ENCODE results near the gene KLHL24. TPM values are rescaled to one million over a fixed set of nuclear protein-coding genes. Genes with fewer than 3 reads are reported as not detected.
"Not testable (repeated sequence)": the region's sequence is repeated elsewhere in the genome, so short reads cannot be mapped to it uniquely, and the experiment has no call there.

Gene KLHL24
- total RNA-seq, 1 donor from 2014 or later = 105 TPM

DNA sequence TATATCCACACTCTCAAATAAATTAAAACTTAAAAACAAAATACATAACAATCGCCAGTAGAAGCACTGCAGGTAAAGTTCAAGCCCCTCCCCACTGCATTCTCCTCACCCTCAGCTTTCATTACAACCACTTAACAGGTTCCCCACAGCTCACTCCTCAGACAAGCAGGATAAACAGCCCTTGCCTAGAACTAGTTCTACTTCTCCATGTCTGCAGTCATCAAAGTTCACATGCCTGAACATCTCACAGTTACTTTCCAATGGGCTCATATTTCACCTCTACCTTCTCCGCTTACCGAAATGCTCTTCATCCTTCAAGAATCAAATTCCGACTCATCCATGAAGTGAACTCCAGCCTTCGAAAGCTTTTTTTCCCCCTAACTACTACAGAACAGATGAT is 66.3 kb downstream of the KLHL24 start:
- H3K27me3 Mint-ChIP-seq (ENCODE audit: unreplicated experiment) = no peaks in the 10 kb centered on the region
- peaks cover 5% of the 10 kb centered on the region for H3K36me3 Mint-ChIP-seq (ENCODE audit: unreplicated experiment)
- no peak overlapping the region for H3K4me3 Mint-ChIP-seq (ENCODE audit: unreplicated experiment)
- H3K9me3 Mint-ChIP-seq (ENCODE audit: unreplicated experiment) = no peaks in the 10 kb centered on the region
- peaks cover 50% of the 10 kb centered on the region for H3K4me1 Mint-ChIP-seq (ENCODE audit: unreplicated experiment)
- H3K27ac Mint-ChIP-seq (ENCODE audit: unreplicated experiment) = peak overlapping the region; percentile 50
- DNase-seq (ENCODE audit: extremely low spot score, unreplicated experiment) = no peak
- TF ChIP-seq, protein P1, sequence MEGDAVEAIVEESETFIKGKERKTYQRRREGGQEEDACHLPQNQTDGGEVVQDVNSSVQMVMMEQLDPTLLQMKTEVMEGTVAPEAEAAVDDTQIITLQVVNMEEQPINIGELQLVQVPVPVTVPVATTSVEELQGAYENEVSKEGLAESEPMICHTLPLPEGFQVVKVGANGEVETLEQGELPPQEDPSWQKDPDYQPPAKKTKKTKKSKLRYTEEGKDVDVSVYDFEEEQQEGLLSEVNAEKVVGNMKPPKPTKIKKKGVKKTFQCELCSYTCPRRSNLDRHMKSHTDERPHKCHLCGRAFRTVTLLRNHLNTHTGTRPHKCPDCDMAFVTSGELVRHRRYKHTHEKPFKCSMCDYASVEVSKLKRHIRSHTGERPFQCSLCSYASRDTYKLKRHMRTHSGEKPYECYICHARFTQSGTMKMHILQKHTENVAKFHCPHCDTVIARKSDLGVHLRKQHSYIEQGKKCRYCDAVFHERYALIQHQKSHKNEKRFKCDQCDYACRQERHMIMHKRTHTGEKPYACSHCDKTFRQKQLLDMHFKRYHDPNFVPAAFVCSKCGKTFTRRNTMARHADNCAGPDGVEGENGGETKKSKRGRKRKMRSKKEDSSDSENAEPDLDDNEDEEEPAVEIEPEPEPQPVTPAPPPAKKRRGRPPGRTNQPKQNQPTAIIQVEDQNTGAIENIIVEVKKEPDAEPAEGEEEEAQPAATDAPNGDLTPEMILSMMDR (IDR thresholded peaks at IDR 0.05) = no peak

DNA sequence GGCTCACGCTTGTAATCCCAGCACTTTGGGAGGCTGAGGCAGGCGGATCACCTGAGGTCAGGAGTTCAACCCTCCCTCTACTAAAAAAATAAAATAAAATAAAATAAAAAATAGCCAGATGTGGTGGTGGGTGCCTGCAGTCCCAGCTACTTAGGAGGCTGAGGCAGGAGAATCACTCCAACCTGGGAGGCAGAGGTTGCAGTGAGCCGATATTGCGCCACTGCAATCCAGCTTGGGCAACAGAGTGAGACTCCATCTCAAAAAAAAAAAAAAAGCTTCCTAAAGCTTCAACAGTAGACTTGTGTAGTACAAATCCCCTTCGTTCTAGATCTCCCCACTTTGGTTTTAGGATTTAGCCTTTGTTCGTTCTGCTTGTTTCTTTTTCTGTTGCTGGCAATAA is 68.5 kb downstream of the KLHL24 start:
- peaks cover 51% of the 10 kb centered on the region for H3K4me1 Mint-ChIP-seq (ENCODE audit: unreplicated experiment)
- not testable (repeated sequence) for H3K9me3 Mint-ChIP-seq (ENCODE audit: unreplicated experiment); H3K36me3 Mint-ChIP-seq (ENCODE audit: unreplicated experiment)

DNA sequence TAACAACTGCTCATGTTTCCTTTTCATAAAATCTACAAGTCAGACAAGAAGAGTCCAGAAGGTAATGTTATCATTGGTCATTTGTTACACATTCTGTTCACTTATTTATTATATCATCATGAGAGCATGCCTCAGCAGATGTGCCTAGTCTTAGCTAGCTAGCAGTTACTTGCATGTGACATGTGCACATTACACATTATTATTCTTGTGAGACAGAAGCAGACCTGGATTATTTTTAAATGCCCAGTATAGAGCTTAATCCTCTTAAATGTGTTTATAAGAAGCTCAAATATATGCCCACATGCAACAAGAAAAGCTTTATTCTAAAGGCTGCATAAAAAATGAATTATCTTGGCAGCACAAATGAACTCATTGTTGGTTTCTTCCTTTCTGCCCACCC is 74.8 kb downstream of the KLHL24 start:
- Mint-ChIP-seq H3K36me3 (ENCODE audit: unreplicated experiment) (peaks cover 2% of the 10 kb centered on the region), H3K4me1 (ENCODE audit: unreplicated experiment) (peaks cover 17% of the 10 kb centered on the region), H3K4me3 (ENCODE audit: unreplicated experiment) (no peak overlapping the region), H3K27ac (ENCODE audit: unreplicated experiment) (no peak overlapping the region), H3K9me3 (ENCODE audit: unreplicated experiment) (no peaks in the 10 kb centered on the region), H3K27me3 (ENCODE audit: unreplicated experiment) (no peaks in the 10 kb centered on the region)
- no peak for DNase-seq (ENCODE audit: extremely low spot score, unreplicated experiment)
- TF ChIP-seq, protein P1 (IDR thresholded peaks at IDR 0.05) = no peak

More for the DNA sequence above, 68.5 kb downstream of the KLHL24 start:
- H3K27me3 Mint-ChIP-seq (ENCODE audit: unreplicated experiment); DNase-seq (ENCODE audit: extremely low spot score, unreplicated experiment); H3K4me3 Mint-ChIP-seq (ENCODE audit: unreplicated experiment); H3K27ac Mint-ChIP-seq (ENCODE audit: unreplicated experiment): not testable (repeated sequence)

DNA sequence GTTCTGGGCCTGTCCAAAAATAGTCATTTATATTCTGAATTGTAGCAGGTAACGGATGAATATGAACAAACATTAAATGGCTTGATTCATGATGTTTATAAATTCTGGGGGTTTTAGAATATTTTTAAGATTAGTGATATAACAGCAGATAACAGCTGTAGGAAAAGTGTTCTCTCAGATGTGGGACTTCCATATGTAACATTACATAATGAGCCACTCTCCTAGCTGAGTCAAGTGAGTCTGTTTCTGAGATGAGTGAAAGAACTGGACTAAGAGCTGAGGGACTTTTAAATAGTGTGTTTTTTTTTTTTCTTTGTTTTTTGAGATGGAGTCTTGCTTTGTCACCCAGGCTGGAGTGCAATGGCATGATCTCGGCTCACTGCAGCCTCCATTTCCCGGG is 76.1 kb downstream of the KLHL24 start:
- no peak overlapping the region for H3K27ac Mint-ChIP-seq (ENCODE audit: unreplicated experiment)
- DNase-seq (ENCODE audit: extremely low spot score, unreplicated experiment) = no peak
- H3K4me3 Mint-ChIP-seq (ENCODE audit: unreplicated experiment) = no peak overlapping the region
- H3K36me3 Mint-ChIP-seq (ENCODE audit: unreplicated experiment) = peaks cover 3% of the 10 kb centered on the region
- TF ChIP-seq, protein P1 (IDR thresholded peaks at IDR 0.05) = no peak
- H3K9me3 Mint-ChIP-seq (ENCODE audit: unreplicated experiment) = no peaks in the 10 kb centered on the region
- no peaks in the 10 kb centered on the region for H3K27me3 Mint-ChIP-seq (ENCODE audit: unreplicated experiment)
- peaks cover 10% of the 10 kb centered on the region for H3K4me1 Mint-ChIP-seq (ENCODE audit: unreplicated experiment)

DNA sequence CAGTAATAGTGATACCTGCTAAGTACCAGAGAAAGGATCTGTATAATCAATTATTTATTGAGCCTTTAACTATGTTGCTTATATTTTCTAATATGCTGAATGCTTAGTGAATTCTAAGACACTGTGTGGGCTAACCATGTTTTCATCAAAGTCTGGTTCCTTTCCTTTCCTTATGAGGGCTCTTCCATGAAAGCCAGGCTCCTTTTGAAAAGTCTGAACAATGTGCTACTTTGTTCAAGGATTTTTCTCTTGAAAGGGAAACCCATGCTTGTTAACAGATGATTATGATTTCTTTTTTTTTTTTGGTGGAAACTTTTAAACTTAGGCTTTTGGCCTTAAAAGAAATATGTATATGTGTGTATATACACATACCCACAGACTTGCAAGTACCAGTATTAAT is 79.2 kb downstream of the KLHL24 start:
- no peaks in the 10 kb centered on the region for H3K27me3 Mint-ChIP-seq (ENCODE audit: unreplicated experiment)
- H3K9me3 Mint-ChIP-seq (ENCODE audit: unreplicated experiment) = no peaks in the 10 kb centered on the region
- H3K27ac Mint-ChIP-seq (ENCODE audit: unreplicated experiment) = no peak overlapping the region
- peaks cover 4% of the 10 kb centered on the region for H3K4me1 Mint-ChIP-seq (ENCODE audit: unreplicated experiment)
- TF ChIP-seq, protein P1 (IDR thresholded peaks at IDR 0.05) = no peak
- H3K4me3 Mint-ChIP-seq (ENCODE audit: unreplicated experiment) = no peak overlapping the region
- no peak for DNase-seq (ENCODE audit: extremely low spot score, unreplicated experiment)
- H3K36me3 Mint-ChIP-seq (ENCODE audit: unreplicated experiment) = peaks cover 23% of the 10 kb centered on the region

DNA sequence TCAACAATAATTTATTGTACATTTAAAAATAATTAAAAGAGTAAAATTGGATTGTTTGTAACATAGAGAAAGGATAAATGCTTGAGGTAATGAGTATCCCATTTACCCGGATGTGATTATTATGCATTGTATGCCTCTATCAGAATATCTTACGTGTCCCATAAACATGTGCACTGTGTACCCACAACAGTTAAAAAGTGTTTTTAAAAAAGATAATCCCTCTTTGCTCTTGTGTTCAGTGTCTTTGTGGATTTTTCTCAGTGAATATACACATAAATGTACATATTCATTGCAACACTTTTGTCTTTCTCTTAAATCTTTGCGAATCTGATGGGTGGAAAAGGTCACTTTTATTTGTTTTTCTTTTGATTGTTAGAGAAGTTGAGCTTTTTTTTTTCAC is 82.6 kb downstream of the KLHL24 start:
- H3K36me3 Mint-ChIP-seq (ENCODE audit: unreplicated experiment) = peaks cover 44% of the 10 kb centered on the region

More for the DNA sequence above, 82.6 kb downstream of the KLHL24 start:
- Mint-ChIP-seq H3K27me3 (ENCODE audit: unreplicated experiment) (no peaks in the 10 kb centered on the region), H3K4me1 (ENCODE audit: unreplicated experiment) (no peaks in the 10 kb centered on the region), H3K9me3 (ENCODE audit: unreplicated experiment) (no peaks in the 10 kb centered on the region), H3K4me3 (ENCODE audit: unreplicated experiment) (no peak overlapping the region), H3K27ac (ENCODE audit: unreplicated experiment) (no peak overlapping the region)
- TF ChIP-seq, protein P1 (IDR thresholded peaks at IDR 0.05) = no peak
- no peak for DNase-seq (ENCODE audit: extremely low spot score, unreplicated experiment)
